Thyroid gland (tissue), 4 donors: ENCODE results near the gene COL6A2. TPM values are rescaled to one million over a fixed set of nuclear protein-coding genes. Genes with fewer than 3 reads are reported as not detected.
"Not testable (repeated sequence)": the region's sequence is repeated elsewhere in the genome, so short reads cannot be mapped to it uniquely, and the experiment has no call there.

Source experiments
- DNase-seq, 2 donors: peaks; one replicate each; pipeline ENCODE4 v3.0.0-alpha.2; 2019
- H3K27ac ChIP-seq, 3 donors: fragments of 200-600 bp; sonication (generic); 1 replicate in 2 of 3; 2 replicates in 1 of 3; pipeline ENCODE4 v1.5.1; 2016 to 2019; ENCODE audit warnings: mild to moderate bottlenecking in 1 of 3, moderate library complexity in 1 of 3
- H3K27me3 ChIP-seq: fragments of 200-600 bp; sonication (generic); one replicate; pipeline ENCODE4 v1.5.1; 2019
- H3K36me3 ChIP-seq, 2 donors: fragments of 200-600 bp; sonication (generic); one replicate each; pipeline ENCODE4 v1.5.1; 2016 to 2019
- H3K4me1 ChIP-seq, 2 donors: fragments of 200-600 bp; sonication (generic); one replicate each; pipeline ENCODE4 v1.5.1; 2017 to 2019
- H3K4me3 ChIP-seq, 3 donors: fragments of 200-600 bp; sonication (generic); replicated peaks in 1 of 3; 1 replicate in 2 of 3; 2 replicates in 1 of 3; pipeline ENCODE4 v1.5.1; 2016; ENCODE audit warnings: mild to moderate bottlenecking in 1 of 3
- H3K9me3 ChIP-seq: fragments of 200-600 bp; sonication (generic); one replicate; pipeline ENCODE4 v1.5.1; 2017
- POLR2A ChIP-seq, 2 donors: fragments of 450-650 bp; IDR thresholded peaks; one replicate each; pipeline ENCODE4 v1.6.1; 2017; ENCODE audit warnings: antibody characterized with exemption in 2 of 2, mild to moderate bottlenecking in 2 of 2, moderate library complexity in 1 of 2
- WGBS, 2 donors: methylation state at CpG; one replicate each; pipeline ENCODE4 v1.1.5; 2017; 5-methylcytosine and 5-hydroxymethylcytosine counted together
- intact Hi-C: fragments of 100-400 bp; cut with DNase I; formaldehyde crosslinking; loops from one replicate; pipeline ENCODE4 v1.15.1; 2023
- total RNA-seq, 4 donors: library from RNA; depleted of rRNA; stranded (reverse); fragments of >200 nt; gene quantifications; one replicate each; pipeline ENCODE4 v1.2.3, GENCODE V29; 2016
- TF ChIP-seq, protein P1 (sequence below), 6 experiments: fragments of 200-600 bp in 3 of 6; fragments of 450-650 bp in 3 of 6; sonication (generic) in 3 of 6; IDR thresholded peaks; one replicate each; pipeline ENCODE4 v1.5.1; 2016 to 2019; ENCODE audit warnings: antibody characterized with exemption in 6 of 6, mild to moderate bottlenecking in 2 of 6, inconsistent platforms in 1 of 6, moderate library complexity in 1 of 6

Gene COL6A2
- total RNA-seq, 4 donors from 2014 or later = 79.4 to 191 (median 172) TPM

DNA sequence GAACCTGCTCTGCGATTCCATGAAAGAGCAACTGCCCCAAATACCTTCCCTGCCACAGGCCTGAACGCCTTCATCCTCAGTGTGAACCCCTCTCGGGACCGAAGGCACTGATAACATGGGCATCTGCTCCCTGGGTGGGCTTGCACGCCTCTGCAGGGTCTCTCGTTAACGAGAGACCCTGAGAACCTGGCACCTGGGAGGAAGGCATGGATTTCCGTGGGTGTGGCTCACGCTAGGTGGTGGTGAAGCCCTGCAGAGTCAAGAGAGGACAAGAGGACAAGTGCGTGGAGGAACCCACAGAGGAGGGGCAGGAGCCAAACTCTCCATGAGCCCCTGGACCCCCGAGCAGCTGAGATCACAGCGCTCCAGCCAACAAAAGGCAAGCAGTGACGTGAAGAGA, 26.8 kb upstream of the COL6A2 start:
- no peaks in the 10 kb centered on the region for H3K9me3 ChIP-seq
- TF ChIP-seq, protein P1, sequence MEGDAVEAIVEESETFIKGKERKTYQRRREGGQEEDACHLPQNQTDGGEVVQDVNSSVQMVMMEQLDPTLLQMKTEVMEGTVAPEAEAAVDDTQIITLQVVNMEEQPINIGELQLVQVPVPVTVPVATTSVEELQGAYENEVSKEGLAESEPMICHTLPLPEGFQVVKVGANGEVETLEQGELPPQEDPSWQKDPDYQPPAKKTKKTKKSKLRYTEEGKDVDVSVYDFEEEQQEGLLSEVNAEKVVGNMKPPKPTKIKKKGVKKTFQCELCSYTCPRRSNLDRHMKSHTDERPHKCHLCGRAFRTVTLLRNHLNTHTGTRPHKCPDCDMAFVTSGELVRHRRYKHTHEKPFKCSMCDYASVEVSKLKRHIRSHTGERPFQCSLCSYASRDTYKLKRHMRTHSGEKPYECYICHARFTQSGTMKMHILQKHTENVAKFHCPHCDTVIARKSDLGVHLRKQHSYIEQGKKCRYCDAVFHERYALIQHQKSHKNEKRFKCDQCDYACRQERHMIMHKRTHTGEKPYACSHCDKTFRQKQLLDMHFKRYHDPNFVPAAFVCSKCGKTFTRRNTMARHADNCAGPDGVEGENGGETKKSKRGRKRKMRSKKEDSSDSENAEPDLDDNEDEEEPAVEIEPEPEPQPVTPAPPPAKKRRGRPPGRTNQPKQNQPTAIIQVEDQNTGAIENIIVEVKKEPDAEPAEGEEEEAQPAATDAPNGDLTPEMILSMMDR (IDR thresholded peaks at IDR 0.05) = no peak
- no peak for TF ChIP-seq POLR2A (IDR thresholded peaks at IDR 0.05)
- WGBS, 2 donors = 83 to 91% methylated on average over 11 to 13 of the region's 13 CpGs
- no peak overlapping the region for H3K27ac ChIP-seq
- intact Hi-C loops = no loop called here
- H3K4me1 ChIP-seq = peaks cover 2 to 15% of the 10 kb centered on the region in 2 donors
- H3K4me3 ChIP-seq = no peak overlapping the region
- H3K36me3 ChIP-seq = no peaks in the 10 kb centered on the region
- no peak for DNase-seq
- no peaks in the 10 kb centered on the region for H3K27me3 ChIP-seq

DNA sequence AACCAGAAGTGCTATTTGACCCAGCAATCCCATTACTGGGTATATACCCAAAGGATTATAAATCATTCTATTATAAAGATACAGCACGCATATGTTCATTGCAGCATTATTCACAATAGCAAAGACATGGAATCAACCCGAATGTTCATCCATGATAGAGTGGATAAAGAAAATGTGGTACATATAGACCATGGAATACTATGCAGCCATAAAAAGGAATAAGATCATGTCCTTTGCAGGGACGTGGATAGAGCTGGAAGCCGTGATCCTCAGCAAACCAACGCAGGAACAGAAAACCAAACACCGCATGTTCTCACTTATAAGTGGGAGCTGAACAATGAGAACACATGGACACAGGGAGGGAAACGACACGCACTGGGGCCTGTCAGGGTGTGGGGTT, 21.2 kb upstream of the COL6A2 start:
- WGBS, 2 donors = 91 to 94% methylated on average over 8 of the region's 8 CpGs
- H3K27me3 ChIP-seq, H3K36me3 ChIP-seq, H3K9me3 ChIP-seq, intact Hi-C loops, DNase-seq, H3K27ac ChIP-seq, H3K4me1 ChIP-seq, H3K4me3 ChIP-seq: not testable (repeated sequence)

DNA sequence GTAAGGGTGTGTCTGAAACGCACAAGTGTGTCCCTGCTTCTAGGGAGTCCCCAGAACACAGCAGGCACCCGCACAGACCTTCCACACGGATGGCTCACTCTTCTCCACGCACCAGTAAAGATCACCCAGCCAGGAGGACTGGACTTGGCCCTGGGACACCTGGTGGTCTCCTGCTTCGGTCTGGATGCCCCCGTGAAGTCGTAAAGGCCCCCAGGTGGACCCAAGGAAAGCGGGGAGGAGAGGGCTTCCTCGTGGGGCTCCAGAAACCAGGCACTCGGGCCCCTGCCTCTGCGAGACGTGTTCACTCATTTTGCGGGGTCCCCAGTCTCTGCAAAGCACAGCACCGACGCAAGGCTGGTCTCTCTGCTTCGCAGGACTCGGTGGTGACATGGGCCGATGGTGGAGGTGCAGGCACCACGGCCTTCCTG, 20.2 kb upstream of the COL6A2 start:
- Histone ChIP-seq H3K4me1 (peaks cover 0 to 9% of the 10 kb centered on the region in 2 donors), H3K27ac (no peak overlapping the region), H3K9me3 (no peaks in the 10 kb centered on the region), H3K4me3 (no peak overlapping the region), H3K36me3 (no peaks in the 10 kb centered on the region), H3K27me3 (no peaks in the 10 kb centered on the region)
- intact Hi-C loops = no loop called here
- 74 to 83% methylated on average over 12 to 16 of the region's 19 CpGs for WGBS, 2 donors
- DNase-seq = no peak
- TF ChIP-seq, protein P1 (IDR thresholded peaks at IDR 0.05) = no peak
- TF ChIP-seq POLR2A (IDR thresholded peaks at IDR 0.05) = no peak

DNA sequence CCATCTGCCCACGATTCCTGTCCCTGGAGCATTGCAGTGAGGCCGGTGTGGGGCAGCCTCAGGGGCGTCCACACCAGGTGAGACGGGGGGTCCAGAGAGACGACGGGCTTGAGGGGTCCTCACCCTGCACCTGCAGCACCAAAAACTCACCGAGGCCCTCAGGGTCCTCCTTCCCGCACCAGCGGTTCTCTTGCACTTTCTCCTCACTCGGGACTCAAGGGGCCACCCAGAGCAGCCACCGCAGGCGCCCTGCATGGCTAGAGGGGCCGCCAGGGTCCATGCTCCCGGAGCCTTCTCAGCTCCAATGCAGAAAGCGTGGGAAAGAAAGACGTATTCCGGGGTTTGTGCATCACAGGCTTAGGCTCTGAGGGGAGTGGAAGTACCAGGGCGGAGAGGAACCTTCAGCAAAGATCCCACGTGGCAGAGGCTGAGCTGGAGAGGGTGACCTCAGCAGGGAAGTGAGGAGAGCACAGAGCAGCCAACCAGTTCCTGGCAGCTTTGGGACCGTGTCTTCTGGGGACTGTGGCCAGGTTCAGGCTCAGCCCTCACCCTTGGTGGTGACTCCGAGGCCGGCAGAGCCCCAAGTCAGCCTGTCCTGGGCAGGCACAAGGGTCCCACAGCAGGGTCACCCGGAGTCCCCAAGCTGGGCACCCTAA, 19.5 kb upstream of the COL6A2 start:
- Histone ChIP-seq H3K27ac (no peak overlapping the region), H3K9me3 (no peaks in the 10 kb centered on the region), H3K4me1 (peaks cover 0 to 9% of the 10 kb centered on the region in 2 donors), H3K27me3 (no peaks in the 10 kb centered on the region), H3K4me3 (no peak overlapping the region), H3K36me3 (no peaks in the 10 kb centered on the region)
- intact Hi-C loops = no loop called here
- DNase-seq = no peak
- no peak for TF ChIP-seq POLR2A (IDR thresholded peaks at IDR 0.05)
- TF ChIP-seq, protein P1 (IDR thresholded peaks at IDR 0.05) = no peak
- WGBS, 2 donors = 80 to 84% methylated on average over 15 to 19 of the region's 23 CpGs

DNA sequence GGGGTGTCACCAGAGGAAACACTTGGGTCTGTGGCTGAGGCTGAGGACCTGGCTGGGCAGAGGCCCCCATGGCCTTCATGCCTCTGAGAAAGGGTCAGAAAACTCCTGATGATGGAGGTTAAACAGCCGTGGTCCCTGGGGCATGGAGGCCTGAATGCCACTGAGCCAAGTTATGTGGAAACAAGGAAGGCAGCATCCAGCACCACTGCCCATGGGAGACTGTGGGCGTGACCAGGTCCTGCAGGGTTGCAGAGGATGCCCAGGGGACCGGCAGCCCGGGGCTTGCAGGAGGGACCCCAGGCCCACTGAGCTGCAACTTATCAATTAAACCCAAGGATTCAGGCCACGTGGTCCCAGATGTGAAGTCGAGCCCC, 18.9 kb upstream of the COL6A2 start:
- no peaks in the 10 kb centered on the region for H3K27me3 ChIP-seq
- 63 to 90% methylated on average over 3 to 6 of the region's 6 CpGs for WGBS, 2 donors
- no peak for TF ChIP-seq POLR2A (IDR thresholded peaks at IDR 0.05)
- TF ChIP-seq, protein P1 (IDR thresholded peaks at IDR 0.05) = no peak
- peaks cover 0 to 9% of the 10 kb centered on the region in 2 donors for H3K4me1 ChIP-seq
- no peak overlapping the region for H3K4me3 ChIP-seq
- no peak for DNase-seq
- H3K27ac ChIP-seq = no peak overlapping the region
- H3K9me3 ChIP-seq = no peaks in the 10 kb centered on the region
- no peaks in the 10 kb centered on the region for H3K36me3 ChIP-seq
- intact Hi-C loops = no loop called here
